Stimulated activated CD8-positive, alpha-beta memory T cell treated with anti-CD3 and anti-CD28 coated beads, Interleukin-12 subunit alpha, Interleukin-12 subunit beta, amount 100 ng/mL, for 24 hours (primary cell): ENCODE results near the gene TRIM9.

Source experiments
- DNase-seq: peaks from one replicate; pipeline ENCODE4 v3.0.0-alpha.2; 2020; ENCODE audit errors: extremely low read depth

TRIM9 gene

GRCh38 chr14:51094901-51095853, at the start of gene TRIM9:
Gene TRIM9, minus strand, starts transcription at chr14:51095105. Its CDS starts 166 bp downstream, at chr14:51094939.
- peak; percentile 76 for DNase-seq

- no peak for DNase-seq
Observed at GRCh38 chr14:51140856-51141255, 46.0 kb upstream of the TRIM9 start.

- no peak for DNase-seq
Observed at GRCh38 chr14:51140338-51140737, 45.4 kb upstream of the TRIM9 start.

- DNase-seq, result no peak
Observed at GRCh38 chr14:51139121-51139681, 44.3 kb upstream of the TRIM9 start.

GRCh38 chr14:51138404-51139103, 43.6 kb upstream of the TRIM9 start:
- no peak for DNase-seq

- no peak for DNase-seq
Observed at GRCh38 chr14:51131516-51131915, 36.6 kb upstream of the TRIM9 start.

- no peak for DNase-seq
Observed at GRCh38 chr14:51129130-51129529, 34.2 kb upstream of the TRIM9 start.

GRCh38 chr14:51124029-51124428, 29.1 kb upstream of the TRIM9 start:
- DNase-seq, result no peak

GRCh38 chr14:51121096-51121495, 26.2 kb upstream of the TRIM9 start:
- DNase-seq, result no peak

GRCh38 chr14:51119411-51120051, 24.6 kb upstream of the TRIM9 start:
- no peak for DNase-seq

GRCh38 chr14:51118993-51119392, 24.1 kb upstream of the TRIM9 start:
- no peak for DNase-seq

GRCh38 chr14:51117593-51117992, 22.7 kb upstream of the TRIM9 start:
- no peak for DNase-seq

- no peak for DNase-seq
Observed at GRCh38 chr14:51116682-51117081, 21.8 kb upstream of the TRIM9 start.

GRCh38 chr14:51109651-51110050, 14.7 kb upstream of the TRIM9 start:
- DNase-seq, result no peak

- DNase-seq, result no peak
Observed at GRCh38 chr14:51107801-51108200, 12.9 kb upstream of the TRIM9 start.

- DNase-seq, result no peak
Observed at GRCh38 chr14:51104467-51104866, 9.6 kb upstream of the TRIM9 start.

- DNase-seq, result no peak
Observed at GRCh38 chr14:51097287-51097686, 2.4 kb upstream of the TRIM9 start.

- DNase-seq, result no peak
Observed at GRCh38 chr14:51096870-51097269, 2.0 kb upstream of the TRIM9 start.

GRCh38 chr14:51095854-51096823, 1.2 kb upstream of the TRIM9 start:
- no peak for DNase-seq

GRCh38 chr14:51094282-51094821, 553 bp downstream of the TRIM9 start:
- no peak for DNase-seq
